GM21515 (cell line): ENCODE measurements around the gene LMOD3.

Experiments used
- ATAC-seq: cut with Tn5 transposase; IDR thresholded peaks from one replicate; pipeline ENCODE4 v1.9.1; 2021; ENCODE audit not compliant: unreplicated experiment

The LMOD3 gene

DNA sequence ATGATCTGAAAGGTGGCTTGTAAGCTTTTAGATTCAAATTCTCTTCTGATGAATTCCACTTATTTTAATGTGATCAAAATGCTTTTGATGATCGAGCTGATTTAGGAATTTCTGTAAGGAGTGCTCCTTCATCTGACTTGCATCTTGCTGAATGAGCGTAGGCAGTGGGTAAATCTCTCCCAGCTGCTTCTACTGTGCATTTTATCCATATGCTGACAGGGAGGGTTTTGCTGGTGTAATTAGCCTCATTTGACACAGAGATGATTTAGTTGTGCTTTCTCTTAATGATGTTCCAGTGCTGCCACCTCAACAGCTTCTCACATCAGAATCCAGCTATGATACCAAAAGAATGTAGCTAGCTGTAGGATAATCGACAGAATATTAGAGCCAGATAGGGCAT is 3.8 kb upstream of the LMOD3 start:
- ATAC-seq, result no peak

DNA sequence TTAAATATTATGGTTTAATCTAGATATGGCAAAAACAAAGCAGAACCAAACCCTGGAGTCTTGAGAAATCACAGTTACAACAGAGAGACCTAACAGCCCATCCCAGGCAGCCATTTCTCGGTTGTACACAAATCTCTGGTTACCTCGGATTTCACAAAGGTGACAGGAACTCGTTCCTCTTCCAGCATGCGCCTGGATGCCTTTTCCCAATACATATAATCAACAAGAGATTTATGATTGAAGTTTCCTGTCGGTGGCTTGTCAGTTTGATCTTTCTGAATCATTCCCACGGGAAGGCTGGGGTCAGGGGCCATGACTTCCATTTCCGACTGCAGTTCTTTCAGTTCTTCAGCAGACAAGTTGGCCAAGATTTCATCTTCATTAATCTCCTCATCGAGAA is 445 bp downstream of the LMOD3 start:
- ATAC-seq, result no peak

DNA sequence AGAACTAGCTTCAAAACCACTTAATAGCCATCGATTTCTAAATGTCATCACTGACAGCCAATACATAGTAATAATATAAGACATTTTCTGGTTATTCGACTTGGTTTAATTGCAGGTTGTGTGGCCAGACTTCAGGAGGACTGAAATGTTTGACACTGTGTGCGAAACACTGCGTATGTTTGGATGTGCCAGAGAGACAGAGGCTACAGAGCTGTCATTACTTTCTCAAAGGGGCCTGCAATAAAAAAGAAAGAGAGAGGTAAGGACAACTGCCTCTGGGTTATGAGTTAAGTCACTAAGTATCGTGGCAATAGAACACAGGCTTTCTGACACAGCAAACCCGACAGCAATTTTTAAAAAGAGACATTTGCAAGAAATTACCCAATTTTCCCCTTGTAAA is 882 bp downstream of the LMOD3 start:
- no peak for ATAC-seq

DNA sequence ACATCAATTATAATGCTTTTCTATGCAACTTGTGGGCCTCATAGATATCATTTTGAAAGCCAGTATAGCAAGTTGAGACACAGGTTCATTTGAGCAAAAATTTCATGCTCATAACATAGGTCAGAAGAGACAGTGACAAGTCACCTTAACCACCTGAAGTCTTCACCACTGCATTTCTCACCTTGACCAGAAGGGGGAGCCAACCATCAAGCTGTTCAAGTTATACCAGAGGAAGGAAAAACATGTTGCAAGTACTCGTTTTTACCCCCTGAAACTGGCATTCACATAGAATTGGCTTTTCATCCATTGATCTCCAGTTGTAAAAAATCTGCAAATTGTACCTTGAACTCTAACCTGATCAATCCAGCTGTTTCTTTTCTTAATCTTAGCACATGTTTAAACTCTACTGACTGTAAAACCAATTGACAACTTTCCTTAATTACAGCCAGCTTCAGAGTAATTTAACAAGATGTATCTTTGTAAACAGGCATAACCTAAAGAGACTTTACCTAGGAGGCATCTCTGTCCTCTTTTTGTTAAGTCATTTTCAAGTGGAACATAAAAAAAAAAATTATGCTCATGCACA is 1.4 kb downstream of the LMOD3 start:
- no peak for ATAC-seq

DNA sequence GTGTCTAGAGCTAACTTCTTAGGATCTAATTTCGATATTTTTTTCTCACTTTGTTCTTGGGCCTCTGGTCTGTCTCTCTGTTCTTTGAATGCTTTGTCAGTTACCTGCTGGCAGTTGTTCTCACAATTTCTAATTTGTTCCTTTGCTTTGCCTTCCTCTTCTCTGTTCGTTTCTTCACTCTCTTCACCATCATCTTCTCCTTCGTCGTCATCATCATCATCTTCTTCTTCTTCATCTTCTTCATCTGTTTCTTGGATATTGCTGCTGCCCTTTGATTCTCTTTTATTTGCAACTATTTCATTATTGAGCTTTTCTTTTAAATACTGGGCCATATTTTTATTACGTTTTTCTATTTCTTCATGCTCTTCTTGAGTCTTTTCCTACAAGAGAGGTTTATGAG is 2.7 kb downstream of the LMOD3 start:
- ATAC-seq, result no peak

DNA sequence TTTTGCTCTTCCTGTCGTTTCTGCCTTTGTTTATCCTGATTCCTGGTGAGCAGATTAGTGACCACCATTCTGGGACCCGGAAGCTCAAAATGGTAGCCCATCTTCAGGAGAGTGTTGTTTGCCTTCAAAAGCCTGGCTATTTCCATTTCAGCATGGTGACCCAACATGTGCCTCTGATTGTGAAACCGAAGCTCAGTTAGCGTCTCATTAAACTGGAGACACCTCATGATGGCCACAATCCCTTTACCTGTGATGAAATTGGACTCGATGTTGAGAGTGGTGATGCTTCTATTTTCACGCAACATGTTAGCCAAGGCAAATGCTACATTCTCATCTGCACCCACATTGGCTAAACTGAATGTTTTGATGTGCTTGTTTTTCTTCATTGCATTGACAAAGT is 3.3 kb downstream of the LMOD3 start:
- no peak for ATAC-seq

DNA sequence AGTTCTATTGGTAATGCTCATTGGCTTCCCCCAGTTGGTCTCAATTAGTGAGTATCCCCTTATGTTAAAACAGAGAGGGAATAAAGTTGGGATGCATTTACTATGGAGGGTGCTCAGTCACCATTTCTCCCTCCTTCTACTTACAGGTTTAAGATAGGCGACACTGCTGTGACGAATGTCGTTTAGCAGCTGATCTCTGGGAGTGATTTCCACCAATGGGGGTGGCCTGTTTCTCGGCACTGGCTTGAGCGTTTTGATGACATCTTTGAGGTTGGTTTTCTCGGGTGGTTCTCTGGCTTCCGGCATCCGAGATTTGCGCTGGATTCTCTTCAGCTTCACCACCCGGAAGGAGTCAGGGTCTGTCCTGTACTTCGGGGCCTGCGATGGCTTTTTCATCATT is 3.8 kb downstream of the LMOD3 start:
- ATAC-seq, result no peak

DNA sequence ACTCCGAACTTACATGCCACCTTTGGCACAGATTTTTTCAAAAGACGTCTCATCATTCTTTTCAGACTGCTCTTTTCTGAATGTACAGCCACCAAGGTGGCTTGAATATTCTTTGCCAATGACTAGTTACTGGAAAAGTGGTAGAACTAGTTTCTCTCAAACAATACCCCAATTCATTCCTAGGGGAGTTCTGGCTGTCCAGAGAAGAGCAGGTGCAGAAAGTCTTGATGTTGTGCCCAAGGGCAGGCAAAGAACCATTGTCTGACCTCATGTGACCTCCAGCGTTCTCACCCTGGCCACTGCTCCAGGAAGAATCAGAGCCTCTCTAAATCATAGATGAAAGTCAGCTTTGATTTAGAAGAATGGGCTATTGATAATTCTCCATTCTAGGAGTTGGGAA is 5.5 kb downstream of the LMOD3 start:
- ATAC-seq, result no peak

DNA sequence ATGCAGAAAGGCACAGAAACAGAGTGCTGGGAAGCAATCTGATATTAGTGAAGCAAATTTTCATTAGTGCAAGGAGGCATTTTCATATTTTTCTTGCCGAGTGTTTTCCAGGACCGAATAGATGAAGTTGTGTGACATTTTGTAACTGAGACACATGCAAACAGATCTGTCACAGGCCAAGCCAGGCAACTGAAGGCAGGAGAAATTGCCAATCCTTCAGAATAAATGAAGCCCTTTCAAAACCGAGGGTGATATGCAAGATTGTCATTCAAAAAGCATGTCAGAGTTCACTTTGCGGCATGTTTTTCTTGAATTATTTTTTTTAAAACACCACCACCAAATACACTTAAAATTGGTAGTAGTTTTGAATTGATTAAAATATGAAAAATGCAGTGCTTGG is 6.2 kb downstream of the LMOD3 start:
- ATAC-seq, result no peak

DNA sequence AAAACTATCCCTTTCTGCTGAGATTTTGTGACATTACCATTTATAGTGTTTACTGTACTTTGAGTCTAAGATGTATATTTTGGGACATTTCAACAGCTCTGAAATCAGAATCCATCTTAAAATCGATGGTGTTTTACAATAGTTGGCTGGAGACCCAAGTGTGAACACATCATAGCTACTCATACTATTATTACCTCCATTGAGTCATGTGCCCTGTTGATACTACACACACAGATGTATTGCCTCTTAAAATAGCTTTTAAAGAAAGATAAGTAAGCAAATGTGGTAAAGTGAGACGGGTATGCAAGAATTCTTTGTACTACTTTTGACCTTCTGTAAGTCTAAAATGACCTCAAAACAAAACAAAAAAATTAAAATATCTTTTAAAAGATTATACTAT is 6.7 kb downstream of the LMOD3 start:
- ATAC-seq, result no peak

DNA sequence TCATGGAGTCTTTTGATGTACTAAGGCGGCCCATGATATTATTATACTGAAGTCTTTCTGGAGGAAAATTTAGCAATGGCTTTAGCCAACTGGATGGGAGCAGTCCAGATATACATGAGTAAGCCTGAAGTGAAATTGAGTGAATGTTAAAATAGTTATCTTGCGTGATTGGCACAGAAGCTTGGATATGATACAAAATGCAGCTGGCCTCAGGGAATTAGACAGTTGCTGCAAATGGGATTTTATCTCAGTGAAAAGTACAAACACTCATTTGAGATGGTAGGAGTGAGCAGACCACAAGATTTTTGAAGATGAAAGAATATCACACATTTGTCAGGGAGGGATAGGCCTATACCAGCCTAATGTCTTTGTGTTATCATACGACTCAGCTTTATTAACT is 8.9 kb downstream of the LMOD3 start:
- ATAC-seq, result no peak

DNA sequence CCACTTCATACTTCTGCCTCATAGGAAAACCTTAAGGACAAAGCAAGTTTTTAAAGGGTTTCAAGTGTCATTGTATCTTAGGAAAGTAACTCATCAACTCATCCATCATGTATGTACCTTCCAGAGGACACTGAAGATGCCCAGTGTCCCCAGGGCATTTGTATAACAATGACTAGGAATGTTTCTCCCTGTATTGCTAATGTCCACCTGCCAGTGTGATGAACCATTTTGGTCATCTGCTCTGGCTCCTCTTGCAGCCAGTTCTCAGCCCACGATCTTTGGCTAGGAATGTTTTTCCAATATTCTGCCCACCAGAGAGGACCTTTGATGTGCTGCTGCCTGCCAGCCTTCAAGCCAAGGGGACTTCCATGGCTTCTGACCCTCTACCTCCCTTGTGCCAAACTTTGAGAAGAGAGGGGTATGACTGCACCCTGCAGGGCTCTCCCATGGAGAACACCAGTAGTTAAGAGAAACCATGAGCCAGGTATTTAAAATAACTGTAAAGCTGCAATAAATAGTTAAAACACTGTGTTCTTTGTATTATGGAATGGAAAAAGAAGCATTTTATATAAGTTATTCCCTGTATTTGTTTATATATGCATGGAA is 11.4 kb downstream of the LMOD3 start:
- ATAC-seq, result no peak

DNA sequence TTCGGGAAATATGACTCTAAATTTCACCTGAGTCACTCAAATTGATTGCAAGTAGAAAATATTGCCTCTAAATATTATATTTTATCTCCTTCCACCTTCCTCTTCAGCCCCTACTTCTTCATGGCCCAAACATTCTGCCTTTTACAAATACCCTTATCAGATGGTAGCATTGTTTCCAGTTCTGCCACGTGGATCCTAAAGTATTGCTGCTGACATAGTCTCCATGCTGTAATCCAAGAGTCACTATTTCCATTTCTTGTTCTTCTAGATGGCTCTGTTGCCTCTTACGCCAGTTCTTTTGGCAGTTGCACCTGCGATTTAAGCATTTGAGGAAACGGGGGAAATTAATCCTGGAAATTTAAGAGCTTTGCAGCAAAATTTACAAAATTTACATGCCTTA is 13.6 kb downstream of the LMOD3 start:
- ATAC-seq, result no peak

DNA sequence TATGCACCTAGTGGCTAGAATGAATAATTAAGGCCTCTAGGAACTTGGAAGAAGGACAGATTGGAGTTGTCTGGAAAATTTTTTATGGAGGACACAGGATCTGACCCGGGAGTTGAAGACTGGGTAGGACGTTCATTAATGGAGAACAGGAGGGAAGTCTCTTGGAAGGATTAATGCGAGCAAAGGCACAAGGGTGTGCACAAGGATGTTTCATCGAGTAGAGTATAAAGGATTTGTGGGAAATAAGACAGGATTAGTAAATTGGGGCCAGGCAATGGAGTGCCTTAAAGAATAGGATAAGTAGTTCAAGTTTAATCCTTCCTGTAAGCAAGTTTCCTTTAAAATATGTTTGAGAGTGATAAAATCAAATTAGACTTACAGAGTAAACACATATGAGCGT is 14.6 kb downstream of the LMOD3 start:
- no peak for ATAC-seq

DNA sequence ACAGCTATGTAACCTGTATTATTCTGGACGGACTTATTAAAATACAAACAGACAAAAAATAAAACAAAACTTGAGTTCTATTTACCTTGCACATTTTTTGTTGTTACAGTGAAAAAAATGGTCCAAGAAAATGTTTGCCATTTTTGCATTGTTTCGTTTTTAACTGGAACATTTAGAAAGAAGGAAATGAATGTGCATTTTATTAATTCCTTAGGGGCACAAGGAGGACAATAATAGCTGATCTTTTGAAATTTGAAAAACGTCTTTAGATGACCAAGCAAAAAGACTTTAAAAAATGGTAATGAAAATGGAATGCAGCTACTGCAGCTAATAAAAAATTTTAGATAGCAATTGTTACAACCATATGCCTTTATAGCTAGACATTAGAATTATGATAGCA is 17.1 kb downstream of the LMOD3 start:
- ATAC-seq, result no peak

DNA sequence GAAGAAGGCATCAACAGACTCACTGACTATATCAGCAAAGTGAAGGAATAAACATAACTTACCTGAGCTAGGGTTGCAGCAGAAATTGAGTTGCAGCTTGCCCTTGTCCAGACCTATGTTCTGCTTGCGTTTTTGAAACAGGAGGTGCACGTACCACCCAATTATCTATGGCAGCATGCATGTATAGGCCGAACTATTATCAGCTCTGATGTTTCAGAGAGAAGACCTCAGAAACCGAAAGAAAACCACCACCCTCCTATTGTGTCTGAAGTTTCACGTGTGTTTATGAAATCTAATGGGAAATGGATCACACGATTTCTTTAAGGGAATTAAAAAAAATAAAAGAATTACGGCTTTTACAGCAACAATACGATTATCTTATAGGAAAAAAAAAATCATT is 17.8 kb downstream of the LMOD3 start:
- no peak for ATAC-seq

DNA sequence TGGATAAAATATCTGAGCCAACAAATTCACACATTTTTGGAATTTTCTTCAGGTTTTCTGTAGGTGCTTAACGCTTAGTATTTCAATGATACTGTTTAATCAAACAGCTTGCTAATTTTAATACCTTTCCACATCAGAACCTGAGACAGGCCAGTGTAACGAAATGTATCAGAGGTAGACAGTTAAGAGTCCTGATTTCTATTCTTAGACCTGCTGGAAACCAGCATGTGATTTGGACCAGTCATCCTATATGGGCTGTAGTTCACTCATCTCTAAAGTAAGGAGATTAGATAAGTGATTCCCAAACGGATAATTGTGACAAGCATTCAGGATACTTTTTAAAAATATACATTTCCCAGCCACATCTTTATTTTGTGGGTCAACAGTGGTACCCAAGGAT is 19.3 kb downstream of the LMOD3 start:
- no peak for ATAC-seq

DNA sequence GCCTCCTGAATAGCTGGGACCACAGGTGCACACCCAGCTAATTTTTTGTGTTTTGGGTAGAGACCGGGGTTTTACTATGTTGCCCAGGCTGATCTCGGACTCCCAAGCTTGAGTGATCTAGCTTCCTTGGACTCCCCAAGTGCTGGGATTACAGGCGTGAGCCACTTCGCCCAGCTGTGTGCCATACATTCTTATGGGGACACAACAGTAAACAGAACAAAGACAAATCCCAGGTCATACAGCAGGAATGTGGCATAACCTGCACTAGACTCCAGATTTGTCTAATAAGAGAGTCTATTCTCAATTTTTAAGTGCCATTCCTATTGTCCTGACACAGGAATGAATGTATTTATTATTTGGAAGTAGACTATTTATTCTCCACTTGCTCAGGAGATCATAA is 20.0 kb downstream of the LMOD3 start:
- ATAC-seq, result no peak

DNA sequence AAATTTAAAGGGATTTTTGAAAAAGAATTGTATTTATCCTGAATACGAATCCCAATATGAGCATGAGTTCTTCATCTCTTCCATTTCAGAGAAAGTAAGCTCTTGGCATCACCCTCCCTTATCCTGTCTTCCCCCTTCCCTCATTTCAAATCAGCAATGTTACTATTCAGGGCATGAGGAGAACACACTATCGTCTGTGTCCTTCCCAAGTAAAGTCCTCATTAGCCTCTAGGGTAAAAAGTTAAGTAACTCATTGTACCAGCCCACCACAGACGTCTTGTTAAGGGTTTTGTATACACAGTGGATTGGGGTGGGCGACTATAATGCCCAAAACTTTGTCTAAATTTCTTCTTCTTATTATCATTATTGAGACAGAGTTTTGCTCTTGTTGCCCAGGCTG is 22.8 kb downstream of the LMOD3 start:
- no peak for ATAC-seq

DNA sequence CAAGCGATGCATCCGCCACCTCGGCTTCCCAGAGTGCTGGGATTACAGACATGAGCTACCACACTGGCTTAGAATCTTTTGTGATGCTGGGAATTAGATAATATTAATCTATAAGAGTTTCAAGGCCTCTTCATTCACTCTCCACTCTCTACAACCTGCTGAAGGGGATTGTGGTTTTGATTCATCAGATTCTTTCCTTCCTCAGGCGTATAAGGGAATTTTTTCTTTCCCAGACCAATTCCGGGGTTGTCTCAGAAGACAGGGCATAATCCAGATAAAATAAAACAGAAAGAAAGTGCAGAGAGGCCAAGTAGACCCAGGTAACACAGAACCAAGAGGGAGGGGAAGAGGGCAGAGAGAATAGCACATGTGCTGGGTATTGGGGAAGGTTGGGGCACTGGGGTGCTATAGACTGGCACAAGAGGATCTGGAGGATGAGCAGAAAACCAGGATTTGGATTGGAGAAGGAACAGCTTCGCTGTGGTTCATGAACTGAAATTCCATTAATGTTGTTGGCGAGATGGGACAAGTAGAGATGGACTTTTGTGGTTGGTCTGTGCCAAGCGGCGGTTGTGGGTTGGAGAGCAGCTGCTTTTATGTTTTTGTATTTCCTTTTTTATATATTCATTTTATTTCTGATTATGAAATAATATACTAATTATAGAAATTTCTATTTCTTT is 24.8 kb downstream of the LMOD3 start:
- ATAC-seq, result no peak

DNA sequence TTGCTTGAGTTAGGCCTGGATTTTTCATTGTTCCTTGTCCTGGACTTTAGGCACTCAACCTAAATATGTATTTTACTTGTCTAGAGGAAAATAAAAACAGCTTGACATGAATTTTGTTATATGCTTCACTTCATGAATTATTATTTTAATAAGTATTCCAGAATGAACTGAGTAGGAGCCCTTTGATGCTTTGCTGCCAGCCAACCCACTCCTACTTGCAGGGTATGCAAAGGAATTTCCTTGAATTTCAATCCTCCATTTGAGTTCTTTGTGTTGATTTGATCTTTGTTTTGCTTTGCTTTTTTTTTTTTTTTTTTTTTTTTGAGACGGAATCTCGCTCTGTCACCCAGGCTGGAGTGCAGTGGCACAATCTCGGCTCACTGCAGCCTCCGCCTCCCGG is 26.1 kb downstream of the LMOD3 start:
- ATAC-seq, result no peak

DNA sequence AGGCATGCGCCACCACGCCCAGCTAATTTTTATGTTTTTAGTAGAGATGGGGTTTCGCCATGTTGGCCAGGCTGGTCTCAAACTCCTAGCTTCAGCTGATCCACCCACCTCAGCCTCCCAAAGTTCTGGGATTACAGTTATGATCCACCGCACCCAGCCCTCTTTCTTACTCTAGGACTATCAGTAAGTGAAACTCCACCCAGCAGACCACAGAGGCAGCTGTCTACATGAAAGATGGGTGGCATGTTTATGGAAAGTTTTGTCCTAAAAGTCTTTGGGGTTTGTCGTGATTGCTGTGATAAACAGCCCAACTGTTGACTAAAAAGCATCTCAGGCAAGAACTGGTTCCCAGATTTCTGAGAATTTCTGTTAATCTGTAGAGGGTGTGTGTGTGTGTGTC is 26.8 kb downstream of the LMOD3 start:
- ATAC-seq, result no peak
